IMR-90 (cell line): ENCODE results near the gene ARL4A. TPM values are rescaled to one million over a fixed set of nuclear protein-coding genes. Genes with fewer than 3 reads are reported as not detected.

ENCODE experiments used
- ATAC-seq: fragments of 200-7000 bp; cut with Tn5 transposase; 2 replicates; pipeline ENCODE4 v1.9.1; 2020; ENCODE audit warnings: low read depth, mild to moderate bottlenecking, moderate library complexity
- BruUV-seq: library from RNA; stranded (reverse); fragments of 400-500 nt; replicated peaks from 2 replicates; lab custom pipeline; 2021; lab: Mats Ljungman, UMichigan
- CTCF ChIA-PET: fragments of 300-600 bp; formaldehyde crosslinking; extraction: SDS; loops from one replicate; lab custom pipeline; 2021; ENCODE audit warnings: antibody characterized with exemption; lab: Yijun Ruan, JAX
- POLR2A ChIA-PET: fragments of 300-600 bp; sonication (Branson Sonifier 250); formaldehyde crosslinking; loops from one replicate; lab custom pipeline; 2022; ENCODE audit warnings: antibody characterized with exemption; ENCODE audit not compliant: unreplicated experiment; lab: Charles Lee
- DNase-seq: peaks from one replicate; pipeline ENCODE4 v3.0.0; 2013
- H2AFZ ChIP-seq: replicated peaks from 2 replicates; pipeline ENCODE3; 2013; ENCODE audit warnings: low read length, mild to moderate bottlenecking; ENCODE audit not compliant: poor library complexity
- H2AK5ac ChIP-seq: 2 replicates; pipeline ENCODE4 v1.6.1; 2013; ENCODE audit warnings: low read depth, low read length, inconsistent platforms
- H2AK9ac ChIP-seq: replicated peaks from 2 replicates; pipeline ENCODE3; 2013; ENCODE audit warnings: mild to moderate bottlenecking, low read depth, low read length, moderate library complexity; ENCODE audit not compliant: poor library complexity
- H2BK120ac ChIP-seq: 2 replicates; pipeline ENCODE4 v1.6.1; 2013; ENCODE audit warnings: low read depth, low read length, inconsistent platforms
- H2BK15ac ChIP-seq: 3 replicates; pipeline ENCODE4 v1.6.1; 2013; ENCODE audit warnings: low read depth, low read length, inconsistent platforms
- H2BK20ac ChIP-seq: 2 replicates; pipeline ENCODE4 v1.6.1; 2013; ENCODE audit warnings: low read depth, mild to moderate bottlenecking, inconsistent platforms, low read length, moderate library complexity
- H2BK5ac ChIP-seq: 2 replicates; pipeline ENCODE4 v1.6.1; 2013; ENCODE audit warnings: mild to moderate bottlenecking, low read depth, low read length, inconsistent platforms; ENCODE audit not compliant: poor library complexity, severe bottlenecking
- H3K14ac ChIP-seq: replicated peaks from 2 replicates; pipeline ENCODE4 v1.6.1; 2013; ENCODE audit warnings: low read depth, low read length, inconsistent platforms
- H3K18ac ChIP-seq: 2 replicates; pipeline ENCODE4 v1.6.1; 2013; ENCODE audit warnings: low read depth, low read length, control low read depth
- H3K23ac ChIP-seq: 2 replicates; pipeline ENCODE4 v1.6.1; 2013; ENCODE audit warnings: low read depth, low read length, inconsistent platforms
- H3K27ac ChIP-seq: 2 replicates; pipeline ENCODE4 v1.5.1; 2013; ENCODE audit warnings: mild to moderate bottlenecking, control low read depth, low read length; ENCODE audit not compliant: insufficient read depth
- H3K27me3 ChIP-seq: 2 replicates; pipeline ENCODE4 v1.6.1; 2013; ENCODE audit warnings: low read length; ENCODE audit not compliant: control insufficient read depth, insufficient read depth
- H3K36me3 ChIP-seq: 2 replicates; pipeline ENCODE4 v1.6.1; 2013; ENCODE audit warnings: low read length, mixed read lengths; ENCODE audit not compliant: control insufficient read depth, insufficient read depth
- H3K4ac ChIP-seq: 2 replicates; pipeline ENCODE4 v1.6.1; 2013; ENCODE audit warnings: low read depth, low read length, inconsistent platforms
- H3K4me1 ChIP-seq: 2 replicates; pipeline ENCODE4 v1.6.1; 2013; ENCODE audit warnings: low read length, mixed read lengths; ENCODE audit not compliant: control insufficient read depth, insufficient read depth
- H3K4me2 ChIP-seq: 2 replicates; pipeline ENCODE4 v1.6.1; 2013; ENCODE audit warnings: low read depth, mild to moderate bottlenecking, control low read depth, low read length, moderate library complexity
- H3K4me3 ChIP-seq: 2 replicates; pipeline ENCODE4 v1.5.1; 2013; ENCODE audit warnings: low read depth, mild to moderate bottlenecking, control low read depth, low read length, moderate library complexity; ENCODE audit not compliant: insufficient read depth
- H3K56ac ChIP-seq: 2 replicates; pipeline ENCODE4 v1.6.1; 2013; ENCODE audit warnings: low read length, inconsistent platforms; ENCODE audit not compliant: insufficient read depth; ENCODE audit errors: extremely low read depth
- H3K79me1 ChIP-seq, 2 experiments: 2 replicates each; pipeline ENCODE4 v1.6.1; 2013; ENCODE audit warnings: low read length in 2 of 2, inconsistent platforms in 1 of 2, low read depth in 1 of 2
- H3K9ac ChIP-seq: 2 replicates; pipeline ENCODE4 v1.6.1; 2013; ENCODE audit warnings: low read depth, low read length, control low read depth
- H3K9me1 ChIP-seq: 2 replicates; pipeline ENCODE4 v1.6.1; 2013; ENCODE audit warnings: low read length, inconsistent platforms; ENCODE audit not compliant: insufficient read depth
- H3K9me3 ChIP-seq: 2 replicates; pipeline ENCODE4 v1.6.1; 2013; ENCODE audit warnings: low read length; ENCODE audit not compliant: control insufficient read depth, insufficient read depth
- H4K20me1 ChIP-seq: 2 replicates; pipeline ENCODE4 v1.6.1; 2013; ENCODE audit warnings: low read length, inconsistent platforms; ENCODE audit not compliant: insufficient read depth
- H4K5ac ChIP-seq: 2 replicates; pipeline ENCODE4 v1.6.1; 2013; ENCODE audit warnings: mild to moderate bottlenecking, low read depth, low read length, control low read depth
- H4K8ac ChIP-seq, 2 experiments: 2 replicates each; pipeline ENCODE4 v1.6.1; 2013; ENCODE audit warnings: low read depth in 2 of 2, low read length in 2 of 2, control low read depth in 1 of 2, inconsistent platforms in 1 of 2
- H4K91ac ChIP-seq: 2 replicates; pipeline ENCODE4 v1.6.1; 2013; ENCODE audit warnings: low read depth, low read length, inconsistent platforms; ENCODE audit not compliant: insufficient read depth
- BHLHE40 ChIP-seq: fragments of 150-350 bp; IDR thresholded peaks from 2 replicates; pipeline ENCODE4 v1.6.1; 2016; ENCODE audit warnings: mild to moderate bottlenecking, low read depth, low read length
- CEBPB ChIP-seq: IDR thresholded peaks from 2 replicates; pipeline ENCODE4 v1.6.1; 2012; ENCODE audit warnings: low read depth, low read length, improper control_type of control experiment
- CHD1 ChIP-seq: IDR thresholded peaks from 2 replicates; pipeline ENCODE4 v1.6.1; 2012; ENCODE audit warnings: low read depth, low read length, improper control_type of control experiment
- CTCF ChIP-seq: conservative IDR thresholded peaks from 2 replicates; pipeline ENCODE4 v1.5.1; 2012; ENCODE audit warnings: mild to moderate bottlenecking, low read depth, low read length, improper control_type of control experiment
- ELK1 ChIP-seq: fragments of 150-350 bp; IDR thresholded peaks from 2 replicates; pipeline ENCODE4 v1.6.1; 2016; ENCODE audit warnings: low read depth, mild to moderate bottlenecking, low read length, moderate library complexity, borderline replicate concordance
- FOS ChIP-seq: fragments of 150-350 bp; IDR thresholded peaks from 2 replicates; pipeline ENCODE4 v1.6.1; 2016; ENCODE audit warnings: low read depth, low read length
- MAFK ChIP-seq: IDR thresholded peaks from 2 replicates; pipeline ENCODE4 v1.6.1; 2012; ENCODE audit warnings: low read depth, low read length, improper control_type of control experiment
- MAZ ChIP-seq: IDR thresholded peaks from 2 replicates; pipeline ENCODE4 v1.6.1; 2012; ENCODE audit warnings: low read depth, mild to moderate bottlenecking, low read length, improper control_type of control experiment, moderate library complexity, borderline replicate concordance
- MXI1 ChIP-seq: IDR thresholded peaks from 2 replicates; pipeline ENCODE4 v1.6.1; 2012; ENCODE audit warnings: low read depth, mild to moderate bottlenecking, low read length, moderate library complexity, borderline replicate concordance
- NFE2L2 ChIP-seq: fragments of 150-350 bp; IDR thresholded peaks from 2 replicates; pipeline ENCODE4 v1.6.1; 2016; ENCODE audit warnings: low read depth, mild to moderate bottlenecking, low read length
- POLR2A ChIP-seq: IDR thresholded peaks from 2 replicates; pipeline ENCODE4 v1.6.1; 2012; ENCODE audit warnings: mild to moderate bottlenecking, low read depth, low read length
- RAD21 ChIP-seq: IDR thresholded peaks from 2 replicates; pipeline ENCODE4 v1.6.1; 2012; ENCODE audit warnings: low read length, improper control_type of control experiment
- RCOR1 ChIP-seq: IDR thresholded peaks from 2 replicates; pipeline ENCODE4 v1.6.1; 2012; ENCODE audit warnings: mild to moderate bottlenecking, low read length, improper control_type of control experiment; ENCODE audit not compliant: insufficient replicate concordance
- RFX5 ChIP-seq: IDR thresholded peaks from 2 replicates; pipeline ENCODE4 v1.8.0; 2012; ENCODE audit warnings: low read depth, mild to moderate bottlenecking, low read length, moderate library complexity
- SMC3 ChIP-seq: fragments of 150-350 bp; IDR thresholded peaks from 2 replicates; pipeline ENCODE4 v1.6.1; 2016; ENCODE audit warnings: low read depth, mild to moderate bottlenecking, antibody characterized with exemption, low read length, moderate library complexity
- USF2 ChIP-seq: fragments of 150-350 bp; IDR thresholded peaks from 2 replicates; pipeline ENCODE4 v1.6.1; 2017; ENCODE audit warnings: mild to moderate bottlenecking, antibody characterized with exemption, low read length, low read depth
- WGBS, 2 experiments: methylation state at CpG; one replicate each; pipeline versions ENCODE4 v1.1.5 to v1.1.7; 2013; ENCODE audit warnings: missing lambda C conversion rate in 2 of 2; ENCODE audit not compliant: insufficient read length in 1 of 2; ENCODE audit errors: extremely low coverage in 2 of 2; 5-methylcytosine and 5-hydroxymethylcytosine counted together
- dilution Hi-C: fragments of 300-500 bp; cut with HindIII; formaldehyde crosslinking; loops from one replicate; pipeline ENCODE4 v1.14.3; 2018; ENCODE audit warnings: low sequenced_read_pairs; ENCODE audit not compliant: unreplicated experiment
- in situ Hi-C: fragments of 300-500 bp; cut with MboI; formaldehyde crosslinking; loops from 3 replicates; pipeline ENCODE4 v1.14.3; 2019; ENCODE audit warnings: low sequenced_read_pairs, inconsistent platforms, mixed read lengths
- intact Hi-C: fragments of 100-400 bp; cut with micrococcal nuclease; formaldehyde crosslinking; loops from 2 replicates; pipeline ENCODE4 v1.10.0; 2022
- polyA plus RNA-seq, 3 experiments: library from polyadenylated mRNA; depleted of rRNA; stranded (reverse); fragments of >200 nt; gene quantifications; 2 replicates each; pipeline ENCODE4 v1.2.3, GENCODE V29; 2012; ENCODE audit warnings: low replicate concordance in 1 of 3
- total RNA-seq: library from RNA; depleted of rRNA; stranded (reverse); fragments of >200 nt; gene quantifications from 2 replicates; pipeline ENCODE4 v1.2.3, GENCODE V29; 2012

The ARL4A gene
- total and polyA plus RNA-seq, 2 of the 4 experiments (the other 2 are of a cell fraction), result 13.7 to 22.4 TPM

- no peaks in the 10 kb centered on the region for H3K27me3 ChIP-seq
- no peak overlapping the region for H4K91ac ChIP-seq
- dilution Hi-C loops, result no loop called here
- DNase-seq (no peak), ATAC-seq (no peak)
- H3K9me3 ChIP-seq, result no peaks in the 10 kb centered on the region
- no peaks in the 10 kb centered on the region for H4K20me1 ChIP-seq
- H2BK120ac ChIP-seq, result no peak overlapping the region
- peaks cover 3% of the 10 kb centered on the region; the same call in 1 of the 2 replicates for H3K9me1 ChIP-seq
- H3K4me3 ChIP-seq, result no peak overlapping the region
- in situ Hi-C loops, result no loop called here
- BruUV-seq, result no TSS peak
- intact Hi-C loops, result no loop called here
- H3K4me2 ChIP-seq, result no peak overlapping the region
- CTCF ChIA-PET, result interaction anchor here (1.0 to 1.6 kb wide), 2 partner anchors 35 to 44 kb away, joined by 3 to 4 read pairs; no protein-coding TSS in a partner anchor
- no peak overlapping the region for H2BK20ac ChIP-seq
- H2AFZ ChIP-seq, result no peak overlapping the region
- H3K56ac ChIP-seq, result no peak overlapping the region
- H3K18ac ChIP-seq, result no peak overlapping the region
- TF ChIP-seq MAZ, result no peak
- TF ChIP-seq RCOR1, result no peak
- no peak for TF ChIP-seq MAFK
- TF ChIP-seq SMC3, result no peak
- TF ChIP-seq RAD21, result no peak
- TF ChIP-seq NFE2L2, result no peak
- TF ChIP-seq CEBPB, result no peak
- no peak for TF ChIP-seq MXI1
- no peak for TF ChIP-seq CHD1
- no peak for TF ChIP-seq ELK1
- no peak for TF ChIP-seq RFX5
- TF ChIP-seq POLR2A, result no peak
- TF ChIP-seq CTCF, result no peak
- no peak for TF ChIP-seq BHLHE40
- no peak for TF ChIP-seq USF2
- TF ChIP-seq FOS, result no peak
- H2BK5ac ChIP-seq, result no peak overlapping the region
- no peaks in the 10 kb centered on the region for H3K36me3 ChIP-seq
- no peak overlapping the region for H4K8ac ChIP-seq
- peaks cover 2% of the 10 kb centered on the region; the same call in 1 of the 2 replicates for H3K4me1 ChIP-seq
- H2AK5ac ChIP-seq, result no peak overlapping the region
- no peaks in the 10 kb centered on the region for H3K79me1 ChIP-seq
- H2AK9ac ChIP-seq, result no peak overlapping the region
- H3K14ac ChIP-seq, result no peak overlapping the region
- no peak overlapping the region for H3K27ac ChIP-seq
- WGBS, 2 experiments, result no CpG with 5 or more reads among the region's 2 CpGs
- H3K9ac ChIP-seq, result no peak overlapping the region
- no peak overlapping the region; the same call in 2 of the 3 replicates for H2BK15ac ChIP-seq
- POLR2A ChIA-PET, result no interaction called here
- H4K5ac ChIP-seq, result no peak overlapping the region
- H3K23ac ChIP-seq, result no peak overlapping the region; the same call in 1 of the 2 replicates
- H3K4ac ChIP-seq, result no peak overlapping the region
Measured at GRCh38 chr7:12730523-12730922, 43.1 kb downstream of the ARL4A start.
